ENCODE results near the gene AAR2. TPM values are rescaled to one million over a fixed set of nuclear protein-coding genes. Genes with fewer than 3 reads are reported as not detected.

AAR2 gene
- polyA plus RNA-seq, 1 of the 3 experiments (the other 2 are of a cell fraction) = 17.4 TPM

DNA sequence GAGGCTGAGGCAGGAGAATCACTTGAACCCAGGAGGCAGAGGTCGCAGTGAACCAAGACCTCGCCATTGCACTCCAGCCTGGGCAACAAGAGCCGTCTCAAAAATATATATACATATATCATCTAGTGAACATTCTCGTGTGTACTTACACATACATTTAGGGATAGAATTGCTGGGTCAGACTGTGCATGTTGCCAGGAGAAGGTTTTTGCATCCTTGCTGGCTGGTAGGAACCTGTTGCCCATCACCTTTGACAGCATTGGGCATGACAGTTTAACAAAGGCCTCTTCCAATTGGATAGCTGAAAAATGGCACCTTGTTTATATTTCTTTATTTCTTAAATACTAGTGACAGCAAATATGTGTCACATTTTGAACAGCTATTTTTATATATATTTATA, 5.4 kb downstream of the AAR2 start:
- Histone ChIP-seq H3K79me2 (ENCODE audit: insufficient read depth) (peaks cover 62% of the 10 kb centered on the region), H3K27me3 (ENCODE audit: insufficient read depth) (no peaks in the 10 kb centered on the region), H3K9me2 (no peaks in the 10 kb centered on the region), H3K4me3 (ENCODE audit: low read depth in 2 of 2, low read length in 1 of 2) (no peak overlapping the region), H3K9ac (no peak overlapping the region), H3F3A (replicated peaks; ENCODE audit: insufficient read depth) (no peaks in the 10 kb centered on the region), H3K27ac (ENCODE audit: low read depth in 2 of 2, low read length in 1 of 2) (no peak overlapping the region), H3K36me3 (replicated peaks in 1 of 2; ENCODE audit: control insufficient read depth in 1 of 2, insufficient read depth in 2 of 2, low read length in 1 of 2) (peaks cover 33 to 61% of the 10 kb centered on the region in 2 experiments), H3K4me1 (ENCODE audit: control insufficient read depth in 1 of 2, insufficient read depth in 2 of 2, low read depth in 1 of 2, low read length in 1 of 2) (peaks cover 5 to 11% of the 10 kb centered on the region in 2 experiments; a peak in 1 of 4 replicates), H4K20me1 (ENCODE audit: insufficient read depth) (peaks cover 4% of the 10 kb centered on the region; the same call in 1 of the 2 replicates), H3K9me3 (no peaks in the 10 kb centered on the region), H3K4me2 (no peak overlapping the region), H2AFZ (ENCODE audit: low read depth) (no peak overlapping the region)
- 94% methylated on average over 4 of the region's 4 CpGs for WGBS (ENCODE audit: low lambda C conversion rate)
- POLR2A ChIA-PET = no interaction called here
- CTCF ChIA-PET = interaction anchor here (0.8 kb wide), 1 partner anchor 198 kb away, joined by 3 read pairs; no protein-coding TSS in a partner anchor
- DNase-seq = no peak
- TF ChIP-seq RFX5 (IDR thresholded peaks at IDR 0.05; ENCODE audit: low read length) = no peak
- no peak for TF ChIP-seq EZH2phosphoT487 (IDR thresholded peaks at IDR 0.05; ENCODE audit: borderline replicate concordance, low read depth)
- TF ChIP-seq, protein P1, sequence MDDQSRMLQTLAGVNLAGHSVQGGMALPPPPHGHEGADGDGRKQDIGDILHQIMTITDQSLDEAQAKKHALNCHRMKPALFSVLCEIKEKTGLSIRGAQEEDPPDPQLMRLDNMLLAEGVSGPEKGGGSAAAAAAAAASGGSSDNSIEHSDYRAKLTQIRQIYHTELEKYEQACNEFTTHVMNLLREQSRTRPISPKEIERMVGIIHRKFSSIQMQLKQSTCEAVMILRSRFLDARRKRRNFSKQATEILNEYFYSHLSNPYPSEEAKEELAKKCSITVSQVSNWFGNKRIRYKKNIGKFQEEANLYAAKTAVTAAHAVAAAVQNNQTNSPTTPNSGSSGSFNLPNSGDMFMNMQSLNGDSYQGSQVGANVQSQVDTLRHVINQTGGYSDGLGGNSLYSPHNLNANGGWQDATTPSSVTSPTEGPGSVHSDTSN (IDR thresholded peaks at IDR 0.05) = no peak
- TF ChIP-seq, protein P2, sequence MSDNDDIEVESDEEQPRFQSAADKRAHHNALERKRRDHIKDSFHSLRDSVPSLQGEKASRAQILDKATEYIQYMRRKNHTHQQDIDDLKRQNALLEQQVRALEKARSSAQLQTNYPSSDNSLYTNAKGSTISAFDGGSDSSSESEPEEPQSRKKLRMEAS (IDR thresholded peaks at IDR 0.05; ENCODE audit: low read depth) = no peak
- TF ChIP-seq, protein P3, sequence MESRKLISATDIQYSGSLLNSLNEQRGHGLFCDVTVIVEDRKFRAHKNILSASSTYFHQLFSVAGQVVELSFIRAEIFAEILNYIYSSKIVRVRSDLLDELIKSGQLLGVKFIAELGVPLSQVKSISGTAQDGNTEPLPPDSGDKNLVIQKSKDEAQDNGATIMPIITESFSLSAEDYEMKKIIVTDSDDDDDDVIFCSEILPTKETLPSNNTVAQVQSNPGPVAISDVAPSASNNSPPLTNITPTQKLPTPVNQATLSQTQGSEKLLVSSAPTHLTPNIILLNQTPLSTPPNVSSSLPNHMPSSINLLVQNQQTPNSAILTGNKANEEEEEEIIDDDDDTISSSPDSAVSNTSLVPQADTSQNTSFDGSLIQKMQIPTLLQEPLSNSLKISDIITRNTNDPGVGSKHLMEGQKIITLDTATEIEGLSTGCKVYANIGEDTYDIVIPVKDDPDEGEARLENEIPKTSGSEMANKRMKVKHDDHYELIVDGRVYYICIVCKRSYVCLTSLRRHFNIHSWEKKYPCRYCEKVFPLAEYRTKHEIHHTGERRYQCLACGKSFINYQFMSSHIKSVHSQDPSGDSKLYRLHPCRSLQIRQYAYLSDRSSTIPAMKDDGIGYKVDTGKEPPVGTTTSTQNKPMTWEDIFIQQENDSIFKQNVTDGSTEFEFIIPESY (IDR thresholded peaks at IDR 0.05; ENCODE audit: borderline replicate concordance, low read depth) = no peak
- no peak for TF ChIP-seq CHD2 (IDR thresholded peaks at IDR 0.05; ENCODE audit: low read length, partially characterized antibody)
- TF ChIP-seq MXI1 (IDR thresholded peaks at IDR 0.05; ENCODE audit: low read depth, low read length) = no peak
- TF ChIP-seq EP300 (IDR thresholded peaks at IDR 0.05; ENCODE audit: borderline replicate concordance in 1 of 2, low read depth in 1 of 2, low read length in 1 of 2) = no peak
- no peak for TF ChIP-seq TCF12 (IDR thresholded peaks at IDR 0.05)
- no peak for TF ChIP-seq POLR2AphosphoS5 (IDR thresholded peaks at IDR 0.05; ENCODE audit: low read depth, low read length)
- TF ChIP-seq RXRA (IDR thresholded peaks at IDR 0.05; ENCODE audit: borderline replicate concordance, low read depth) = no peak
- TF ChIP-seq, protein P4, sequence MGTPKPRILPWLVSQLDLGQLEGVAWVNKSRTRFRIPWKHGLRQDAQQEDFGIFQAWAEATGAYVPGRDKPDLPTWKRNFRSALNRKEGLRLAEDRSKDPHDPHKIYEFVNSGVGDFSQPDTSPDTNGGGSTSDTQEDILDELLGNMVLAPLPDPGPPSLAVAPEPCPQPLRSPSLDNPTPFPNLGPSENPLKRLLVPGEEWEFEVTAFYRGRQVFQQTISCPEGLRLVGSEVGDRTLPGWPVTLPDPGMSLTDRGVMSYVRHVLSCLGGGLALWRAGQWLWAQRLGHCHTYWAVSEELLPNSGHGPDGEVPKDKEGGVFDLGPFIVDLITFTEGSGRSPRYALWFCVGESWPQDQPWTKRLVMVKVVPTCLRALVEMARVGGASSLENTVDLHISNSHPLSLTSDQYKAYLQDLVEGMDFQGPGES (IDR thresholded peaks at IDR 0.05; ENCODE audit: low read depth, low read length) = no peak
- TF ChIP-seq SMC3 (IDR thresholded peaks at IDR 0.05; ENCODE audit: low read depth, low read length) = no peak
- no peak for TF ChIP-seq RCOR1 (IDR thresholded peaks at IDR 0.05; ENCODE audit: low read length)
- no peak for TF ChIP-seq TEAD4 (IDR thresholded peaks at IDR 0.05; ENCODE audit: borderline replicate concordance, insufficient read depth)
- TF ChIP-seq, protein P5, sequence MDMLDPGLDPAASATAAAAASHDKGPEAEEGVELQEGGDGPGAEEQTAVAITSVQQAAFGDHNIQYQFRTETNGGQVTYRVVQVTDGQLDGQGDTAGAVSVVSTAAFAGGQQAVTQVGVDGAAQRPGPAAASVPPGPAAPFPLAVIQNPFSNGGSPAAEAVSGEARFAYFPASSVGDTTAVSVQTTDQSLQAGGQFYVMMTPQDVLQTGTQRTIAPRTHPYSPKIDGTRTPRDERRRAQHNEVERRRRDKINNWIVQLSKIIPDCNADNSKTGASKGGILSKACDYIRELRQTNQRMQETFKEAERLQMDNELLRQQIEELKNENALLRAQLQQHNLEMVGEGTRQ (IDR thresholded peaks at IDR 0.05; ENCODE audit: borderline replicate concordance, low read depth, low read length) = no peak
- no peak for TF ChIP-seq YY1 (IDR thresholded peaks at IDR 0.05; ENCODE audit: low read depth)

Measured in SK-N-SH (cell line).